ENCODE results near the gene ETV5. TPM values are rescaled to one million over a fixed set of nuclear protein-coding genes. Genes with fewer than 3 reads are reported as not detected.

Gene ETV5
- polyA plus RNA-seq (2011; rRNA removed) (47.0 and 54.7 TPM in 2 replicates), polyA plus RNA-seq (2017; fragmentation: RNase III; extraction: RNeasy Plus Mini Kit Qiagen cat#74134 plus additional on column Dnase treatment) (19.4 to 22.6 TPM (median 20.5 TPM) in 3 replicates), polyA minus RNA-seq (2011; rRNA and poly(A)+ RNA removed) (84.0 and 103 TPM in 2 replicates)
- 18.5 and 19.7 TPM in 2 replicates for polyA plus RNA-seq (2012; cell fraction: cytosol; rRNA removed)
- polyA plus RNA-seq (2012; cell fraction: nucleus; rRNA removed): 14.6 and 23.9 TPM in 2 replicates

DNA sequence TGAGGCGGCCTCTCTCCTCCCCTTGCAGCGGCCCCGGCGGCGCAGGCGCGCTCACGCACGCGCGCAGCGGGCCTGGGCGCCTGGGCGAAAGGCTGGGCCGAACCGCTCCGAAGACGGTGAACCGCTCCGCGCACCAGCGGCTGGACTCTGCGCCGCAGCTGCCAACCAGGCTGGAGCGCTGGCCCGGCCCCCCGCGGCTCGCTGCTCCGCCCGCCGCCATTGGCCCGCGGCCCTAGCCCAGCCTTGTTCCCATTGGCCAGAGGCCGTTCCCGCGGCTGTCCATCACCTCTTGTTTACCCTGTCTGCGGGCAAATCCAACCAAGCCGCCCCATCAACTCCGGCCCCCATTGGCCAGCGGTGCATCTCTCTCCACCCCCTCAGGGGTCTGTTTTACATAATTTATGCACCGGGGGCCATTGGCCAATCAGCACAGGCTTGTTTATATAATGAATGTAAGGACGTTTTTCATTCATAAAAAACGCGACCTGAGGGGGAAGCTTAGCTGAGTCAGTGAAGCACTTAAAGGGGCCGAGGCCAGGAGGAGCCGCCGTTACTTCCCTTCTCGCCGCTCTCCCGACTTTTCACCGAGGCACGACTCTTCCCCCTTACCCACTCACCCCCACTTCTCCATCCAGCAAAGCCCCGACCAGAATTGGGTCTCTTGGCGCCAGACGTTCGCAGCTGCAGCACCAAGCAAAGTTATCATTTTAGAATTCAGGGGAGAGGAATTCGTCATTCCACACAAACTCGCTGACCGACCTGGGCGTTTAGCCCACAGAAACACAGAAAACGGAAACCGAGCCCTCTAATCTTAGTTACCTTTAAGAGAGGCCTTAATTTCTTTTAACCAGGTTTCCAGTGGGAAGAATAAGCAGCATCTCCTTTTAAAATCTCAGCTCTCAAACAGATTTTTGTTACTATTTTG lies at the start of gene ETV5:
TSS of gene ETV5 (minus strand) at position 149 of the 925 bp plus-strand sequence. CDS start 3,221 bp downstream, outside the sequence.
- Histone ChIP-seq H3K4me2 (peak within 1 kb of the TSS; percentile 99), H3K27ac (peak within 1 kb of the TSS; percentile 94 to 99), H3K9me3 (no peaks in the 10 kb centered on the region), H3K4me3 (peak within 1 kb of the TSS; percentile 87), H3K4me1 (peaks cover 35% of the 10 kb centered on the region)
- DNase-seq (ENCODE audit: low read depth in 1 of 2, low spot score in 1 of 2) (peak; percentile 97 to 98), FAIRE-seq (no peak), ATAC-seq (peak; percentile 92)
- WGBS (ENCODE audit: missing lambda C conversion rate): under 1% methylated on average over 34 of the region's 63 CpGs
- ChIA-PET CTCF (interaction anchor here (1.0 kb wide), 1 partner anchor 150 kb away, joined by 3 read pairs; no protein-coding TSS in a partner anchor), POLR2A (interaction anchor here (0.6 to 2.5 kb wide), 7 partner anchors 11 to 508 kb away, joined by 3 to 29 read pairs (median 4); partner anchors contain the start of gene DNAJB11)
- TF ChIP-seq MAFK (IDR thresholded peaks at IDR 0.05; ENCODE audit: partially characterized antibody) (peak; percentile 40), CEBPB (IDR thresholded peaks at IDR 0.05) (no peak), HOXB13 (CRISPR knock-in tag; IDR thresholded peaks at IDR 0.05; ENCODE audit: low read depth) (no peak), EHF (CRISPR knock-in tag; IDR thresholded peaks at IDR 0.05) (no peak), SREBF2 (IDR thresholded peaks at IDR 0.05) (no peak), EP300 (IDR thresholded peaks at IDR 0.05) (no peak), TFCP2L1 (CRISPR knock-in tag; IDR thresholded peaks at IDR 0.05) (no peak), RAD21 (conservative IDR thresholded peaks at IDR 0.05 in 1 of 2, IDR thresholded peaks at IDR 0.05 in 1 of 2) (no peak), JUNB (IDR thresholded peaks at IDR 0.05) (no peak), KDM5A (IDR thresholded peaks at IDR 0.05) (no peak), NFE2L2 (conservative IDR thresholded peaks at IDR 0.05; ENCODE audit: low read length) (no peak), MAZ (IDR thresholded peaks at IDR 0.05; ENCODE audit: borderline replicate concordance, low read depth, low read length) (no peak), NPAS2 (CRISPR knock-in tag; IDR thresholded peaks at IDR 0.05; ENCODE audit: borderline replicate concordance) (no peak), HDAC2 (IDR thresholded peaks at IDR 0.05) (no peak), POLR2A (IDR thresholded peaks at IDR 0.05; ENCODE audit: low read length) (peak; percentile 85), RFX5 (IDR thresholded peaks at IDR 0.05) (0 out of 2 replicates have a peak, but pooled peaks have one; percentile 54), ZC3H11A (IDR thresholded peaks at IDR 0.05) (no peak), ESRRA (IDR thresholded peaks at IDR 0.05; ENCODE audit: borderline replicate concordance, low read length) (no peak), FOSL2 (IDR thresholded peaks at IDR 0.05) (no peak), FOSL2 (CRISPR knock-in tag; IDR thresholded peaks at IDR 0.05) (peak; percentile 56), PHF8 (IDR thresholded peaks at IDR 0.05; ENCODE audit: borderline replicate concordance, low read depth) (peak; percentile 26; the same call in 1 of the 2 replicates), HEYL (CRISPR knock-in tag; IDR thresholded peaks at IDR 0.05) (no peak), NR3C1 (IDR thresholded peaks at IDR 0.05) (no peak), SMC3 (IDR thresholded peaks at IDR 0.05) (no peak), TP53 (CRISPR knock-in tag; IDR thresholded peaks at IDR 0.05) (no peak), ZSCAN20 (CRISPR knock-in tag; IDR thresholded peaks at IDR 0.05) (no peak), MYC (IDR thresholded peaks at IDR 0.05; ENCODE audit: borderline replicate concordance, low read length) (no peak)
- TF ChIP-seq, protein P1, sequence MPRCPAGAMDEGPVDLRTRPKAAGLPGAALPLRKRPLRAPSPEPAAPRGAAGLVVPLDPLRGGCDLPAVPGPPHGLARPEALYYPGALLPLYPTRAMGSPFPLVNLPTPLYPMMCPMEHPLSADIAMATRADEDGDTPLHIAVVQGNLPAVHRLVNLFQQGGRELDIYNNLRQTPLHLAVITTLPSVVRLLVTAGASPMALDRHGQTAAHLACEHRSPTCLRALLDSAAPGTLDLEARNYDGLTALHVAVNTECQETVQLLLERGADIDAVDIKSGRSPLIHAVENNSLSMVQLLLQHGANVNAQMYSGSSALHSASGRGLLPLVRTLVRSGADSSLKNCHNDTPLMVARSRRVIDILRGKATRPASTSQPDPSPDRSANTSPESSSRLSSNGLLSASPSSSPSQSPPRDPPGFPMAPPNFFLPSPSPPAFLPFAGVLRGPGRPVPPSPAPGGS (IDR thresholded peaks at IDR 0.05): peak; percentile 72; the same call in 1 of the 3 replicates
- TF ChIP-seq, protein P2, sequence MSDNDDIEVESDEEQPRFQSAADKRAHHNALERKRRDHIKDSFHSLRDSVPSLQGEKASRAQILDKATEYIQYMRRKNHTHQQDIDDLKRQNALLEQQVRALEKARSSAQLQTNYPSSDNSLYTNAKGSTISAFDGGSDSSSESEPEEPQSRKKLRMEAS (IDR thresholded peaks at IDR 0.05): peak; percentile 16; the same call in 1 of the 2 replicates
- TF ChIP-seq, protein P3, sequence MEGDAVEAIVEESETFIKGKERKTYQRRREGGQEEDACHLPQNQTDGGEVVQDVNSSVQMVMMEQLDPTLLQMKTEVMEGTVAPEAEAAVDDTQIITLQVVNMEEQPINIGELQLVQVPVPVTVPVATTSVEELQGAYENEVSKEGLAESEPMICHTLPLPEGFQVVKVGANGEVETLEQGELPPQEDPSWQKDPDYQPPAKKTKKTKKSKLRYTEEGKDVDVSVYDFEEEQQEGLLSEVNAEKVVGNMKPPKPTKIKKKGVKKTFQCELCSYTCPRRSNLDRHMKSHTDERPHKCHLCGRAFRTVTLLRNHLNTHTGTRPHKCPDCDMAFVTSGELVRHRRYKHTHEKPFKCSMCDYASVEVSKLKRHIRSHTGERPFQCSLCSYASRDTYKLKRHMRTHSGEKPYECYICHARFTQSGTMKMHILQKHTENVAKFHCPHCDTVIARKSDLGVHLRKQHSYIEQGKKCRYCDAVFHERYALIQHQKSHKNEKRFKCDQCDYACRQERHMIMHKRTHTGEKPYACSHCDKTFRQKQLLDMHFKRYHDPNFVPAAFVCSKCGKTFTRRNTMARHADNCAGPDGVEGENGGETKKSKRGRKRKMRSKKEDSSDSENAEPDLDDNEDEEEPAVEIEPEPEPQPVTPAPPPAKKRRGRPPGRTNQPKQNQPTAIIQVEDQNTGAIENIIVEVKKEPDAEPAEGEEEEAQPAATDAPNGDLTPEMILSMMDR (IDR thresholded peaks at IDR 0.05): no peak
- TF ChIP-seq, protein P4, sequence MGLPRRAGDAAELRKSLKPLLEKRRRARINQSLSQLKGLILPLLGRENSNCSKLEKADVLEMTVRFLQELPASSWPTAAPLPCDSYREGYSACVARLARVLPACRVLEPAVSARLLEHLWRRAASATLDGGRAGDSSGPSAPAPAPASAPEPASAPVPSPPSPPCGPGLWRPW (IDR thresholded peaks at IDR 0.05): no peak
- TF ChIP-seq, protein P5, sequence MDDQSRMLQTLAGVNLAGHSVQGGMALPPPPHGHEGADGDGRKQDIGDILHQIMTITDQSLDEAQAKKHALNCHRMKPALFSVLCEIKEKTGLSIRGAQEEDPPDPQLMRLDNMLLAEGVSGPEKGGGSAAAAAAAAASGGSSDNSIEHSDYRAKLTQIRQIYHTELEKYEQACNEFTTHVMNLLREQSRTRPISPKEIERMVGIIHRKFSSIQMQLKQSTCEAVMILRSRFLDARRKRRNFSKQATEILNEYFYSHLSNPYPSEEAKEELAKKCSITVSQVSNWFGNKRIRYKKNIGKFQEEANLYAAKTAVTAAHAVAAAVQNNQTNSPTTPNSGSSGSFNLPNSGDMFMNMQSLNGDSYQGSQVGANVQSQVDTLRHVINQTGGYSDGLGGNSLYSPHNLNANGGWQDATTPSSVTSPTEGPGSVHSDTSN (IDR thresholded peaks at IDR 0.05): peak; percentile 96
- TF ChIP-seq, protein P6, sequence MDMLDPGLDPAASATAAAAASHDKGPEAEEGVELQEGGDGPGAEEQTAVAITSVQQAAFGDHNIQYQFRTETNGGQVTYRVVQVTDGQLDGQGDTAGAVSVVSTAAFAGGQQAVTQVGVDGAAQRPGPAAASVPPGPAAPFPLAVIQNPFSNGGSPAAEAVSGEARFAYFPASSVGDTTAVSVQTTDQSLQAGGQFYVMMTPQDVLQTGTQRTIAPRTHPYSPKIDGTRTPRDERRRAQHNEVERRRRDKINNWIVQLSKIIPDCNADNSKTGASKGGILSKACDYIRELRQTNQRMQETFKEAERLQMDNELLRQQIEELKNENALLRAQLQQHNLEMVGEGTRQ (IDR thresholded peaks at IDR 0.05): no peak
- TF ChIP-seq, protein P7, sequence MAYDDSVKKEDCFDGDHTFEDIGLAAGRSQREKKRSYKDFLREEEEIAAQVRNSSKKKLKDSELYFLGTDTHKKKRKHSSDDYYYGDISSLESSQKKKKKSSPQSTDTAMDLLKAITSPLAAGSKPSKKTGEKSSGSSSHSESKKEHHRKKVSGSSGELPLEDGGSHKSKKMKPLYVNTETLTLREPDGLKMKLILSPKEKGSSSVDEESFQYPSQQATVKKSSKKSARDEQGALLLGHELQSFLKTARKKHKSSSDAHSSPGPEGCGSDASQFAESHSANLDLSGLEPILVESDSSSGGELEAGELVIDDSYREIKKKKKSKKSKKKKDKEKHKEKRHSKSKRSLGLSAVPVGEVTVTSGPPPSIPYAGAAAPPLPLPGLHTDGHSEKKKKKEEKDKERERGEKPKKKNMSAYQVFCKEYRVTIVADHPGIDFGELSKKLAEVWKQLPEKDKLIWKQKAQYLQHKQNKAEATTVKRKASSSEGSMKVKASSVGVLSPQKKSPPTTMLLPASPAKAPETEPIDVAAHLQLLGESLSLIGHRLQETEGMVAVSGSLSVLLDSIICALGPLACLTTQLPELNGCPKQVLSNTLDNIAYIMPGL (CRISPR knock-in tag; IDR thresholded peaks at IDR 0.05; ENCODE audit: borderline replicate concordance): no peak

All from A549 (cell line).